Thyroid gland (tissue), 4 donors: ENCODE data around the gene DUSP3. TPM values are rescaled to one million over a fixed set of nuclear protein-coding genes. Genes with fewer than 3 reads are reported as not detected.

Experiments
- DNase-seq, 2 donors: peaks; one replicate each; pipeline ENCODE4 v3.0.0-alpha.2; 2019
- H3K27ac ChIP-seq, 3 donors: fragments of 200-600 bp; sonication (generic); 1 replicate in 2 of 3; 2 replicates in 1 of 3; pipeline ENCODE4 v1.5.1; 2016 to 2019; ENCODE audit warnings: mild to moderate bottlenecking in 1 of 3, moderate library complexity in 1 of 3
- H3K27me3 ChIP-seq: fragments of 200-600 bp; sonication (generic); one replicate; pipeline ENCODE4 v1.5.1; 2019
- H3K36me3 ChIP-seq, 2 donors: fragments of 200-600 bp; sonication (generic); one replicate each; pipeline ENCODE4 v1.5.1; 2016 to 2019
- H3K4me1 ChIP-seq, 2 donors: fragments of 200-600 bp; sonication (generic); one replicate each; pipeline ENCODE4 v1.5.1; 2017 to 2019
- H3K4me3 ChIP-seq, 3 donors: fragments of 200-600 bp; sonication (generic); replicated peaks in 1 of 3; 1 replicate in 2 of 3; 2 replicates in 1 of 3; pipeline ENCODE4 v1.5.1; 2016; ENCODE audit warnings: mild to moderate bottlenecking in 1 of 3
- H3K9me3 ChIP-seq: fragments of 200-600 bp; sonication (generic); one replicate; pipeline ENCODE4 v1.5.1; 2017
- CTCF ChIP-seq, 6 experiments: fragments of 200-600 bp in 3 of 6; fragments of 450-650 bp in 3 of 6; sonication (generic) in 3 of 6; IDR thresholded peaks; one replicate each; pipeline ENCODE4 v1.5.1; 2016 to 2019; ENCODE audit warnings: antibody characterized with exemption in 6 of 6, mild to moderate bottlenecking in 2 of 6, inconsistent platforms in 1 of 6, moderate library complexity in 1 of 6
- POLR2A ChIP-seq, 2 donors: fragments of 450-650 bp; IDR thresholded peaks; one replicate each; pipeline ENCODE4 v1.6.1; 2017; ENCODE audit warnings: antibody characterized with exemption in 2 of 2, mild to moderate bottlenecking in 2 of 2, moderate library complexity in 1 of 2
- WGBS, 2 donors: methylation state at CpG; one replicate each; pipeline ENCODE4 v1.1.5; 2017; 5-methylcytosine and 5-hydroxymethylcytosine counted together
- intact Hi-C: fragments of 100-400 bp; cut with DNase I; formaldehyde crosslinking; loops from one replicate; pipeline ENCODE4 v1.15.1; 2023
- total RNA-seq, 4 donors: library from RNA; depleted of rRNA; stranded (reverse); fragments of >200 nt; gene quantifications; one replicate each; pipeline ENCODE4 v1.2.3, GENCODE V29; 2016

The DUSP3 gene
- total RNA-seq, 4 donors from 2014 or later, result 67.7 to 98.5 (median 72.0) TPM

GRCh38 chr17:43784068-43784467, 5.3 kb upstream of the DUSP3 start:
- Histone ChIP-seq H3K27ac (no peak overlapping the region), H3K36me3 (no peaks in the 10 kb centered on the region), H3K9me3 (no peaks in the 10 kb centered on the region), H3K27me3 (no peaks in the 10 kb centered on the region), H3K4me1 (peaks cover 0 to 11% of the 10 kb centered on the region in 2 donors), H3K4me3 (no peak overlapping the region)
- TF ChIP-seq CTCF (IDR thresholded peaks at IDR 0.05) (no peak), POLR2A (IDR thresholded peaks at IDR 0.05) (no peak)
- no peak for DNase-seq
- intact Hi-C loops, result loop anchor here (5.0 kb wide), 1 partner anchor 48 kb away; the partner anchor contains the start of gene MPP3
- WGBS, 2 donors, result 74 to 83% methylated on average over 2 of the region's 2 CpGs

GRCh38 chr17:43782913-43783680, 4.3 kb upstream of the DUSP3 start:
- intact Hi-C loops, result loop anchor here (5.0 kb wide), 1 partner anchor 49 kb away; the partner anchor contains the start of gene MPP3
- Histone ChIP-seq H3K4me3 (no peak overlapping the region), H3K9me3 (no peaks in the 10 kb centered on the region), H3K36me3 (no peaks in the 10 kb centered on the region), H3K27me3 (no peaks in the 10 kb centered on the region), H3K4me1 (peaks cover 0 to 11% of the 10 kb centered on the region in 2 donors), H3K27ac (no peak overlapping the region)
- TF ChIP-seq CTCF (IDR thresholded peaks at IDR 0.05) (no peak), POLR2A (IDR thresholded peaks at IDR 0.05) (no peak)
- DNase-seq, result no peak
- 81 to 86% methylated on average over 15 of the region's 15 CpGs for WGBS, 2 donors

- H3K9me3 ChIP-seq, result no peaks in the 10 kb centered on the region
- H3K36me3 ChIP-seq, result no peaks in the 10 kb centered on the region
- H3K4me3 ChIP-seq, result peak within 1 kb of the TSS in 2 of 3 donors; percentile 27 to 99
- H3K27ac ChIP-seq, result peak within 1 kb of the TSS; percentile 64 to 100 (median 100)
- H3K27me3 ChIP-seq, result no peaks in the 10 kb centered on the region
- DNase-seq, result peak in 1 of 2 donors; percentile 15
- TF ChIP-seq POLR2A (IDR thresholded peaks at IDR 0.05) (no peak), CTCF (IDR thresholded peaks at IDR 0.05) (no peak)
- intact Hi-C loops, result loop anchor here (5.0 kb wide), 1 partner anchor 52 kb away; the partner anchor contains the start of gene MPP3
- WGBS, 2 donors, result 41 to 53% methylated on average over 6 to 7 of the region's 7 CpGs
- peaks cover 9 to 27% of the 10 kb centered on the region in 2 donors for H3K4me1 ChIP-seq
Observed at GRCh38 chr17:43780135-43780534, 1.4 kb upstream of the DUSP3 start, which contains the start of gene CFAP97D1. TSS of gene CFAP97D1 (plus strand) at chr17:43780435. CDS start at chr17:43780463, 28 bp downstream.

- Histone ChIP-seq H3K27ac (peak overlapping the region; percentile 64 to 100 (median 100)), H3K27me3 (no peaks in the 10 kb centered on the region), H3K36me3 (peaks cover 1 to 5% of the 10 kb centered on the region in 2 donors), H3K9me3 (no peaks in the 10 kb centered on the region), H3K4me1 (peaks cover 9 to 27% of the 10 kb centered on the region in 2 donors), H3K4me3 (peak overlapping the region in 2 of 3 donors; percentile 27 to 99)
- peak; percentile 45 to 63 for DNase-seq
- intact Hi-C loops, result loop anchor here (5.0 kb wide), 1 partner anchor 53 kb away; the partner anchor contains the start of gene MPP3
- TF ChIP-seq POLR2A (IDR thresholded peaks at IDR 0.05) (no peak), CTCF (IDR thresholded peaks at IDR 0.05) (peak in 3 of 6 experiments; percentile 22 to 35 (median 23))
- WGBS, 2 donors, result 10% methylated on average over 19 to 26 of the region's 26 CpGs
Observed at GRCh38 chr17:43779145-43780125, 658 bp upstream of the DUSP3 start.
